Bone marrow (tissue), 2 donors: ENCODE results near the gene UBE2L3.
"Not testable (repeated sequence)": the region's sequence is repeated elsewhere in the genome, so short reads cannot be mapped to it uniquely, and the experiment has no call there.

Experiments used
- DNase-seq, 2 donors: peaks; one replicate each; lab custom pipeline; 2025; lab: John Stamatoyannopoulos, UW

The UBE2L3 gene

GRCh38 chr22:21628386-21629254, 61.1 kb downstream of the UBE2L3 start:
- no peak for DNase-seq

DNA sequence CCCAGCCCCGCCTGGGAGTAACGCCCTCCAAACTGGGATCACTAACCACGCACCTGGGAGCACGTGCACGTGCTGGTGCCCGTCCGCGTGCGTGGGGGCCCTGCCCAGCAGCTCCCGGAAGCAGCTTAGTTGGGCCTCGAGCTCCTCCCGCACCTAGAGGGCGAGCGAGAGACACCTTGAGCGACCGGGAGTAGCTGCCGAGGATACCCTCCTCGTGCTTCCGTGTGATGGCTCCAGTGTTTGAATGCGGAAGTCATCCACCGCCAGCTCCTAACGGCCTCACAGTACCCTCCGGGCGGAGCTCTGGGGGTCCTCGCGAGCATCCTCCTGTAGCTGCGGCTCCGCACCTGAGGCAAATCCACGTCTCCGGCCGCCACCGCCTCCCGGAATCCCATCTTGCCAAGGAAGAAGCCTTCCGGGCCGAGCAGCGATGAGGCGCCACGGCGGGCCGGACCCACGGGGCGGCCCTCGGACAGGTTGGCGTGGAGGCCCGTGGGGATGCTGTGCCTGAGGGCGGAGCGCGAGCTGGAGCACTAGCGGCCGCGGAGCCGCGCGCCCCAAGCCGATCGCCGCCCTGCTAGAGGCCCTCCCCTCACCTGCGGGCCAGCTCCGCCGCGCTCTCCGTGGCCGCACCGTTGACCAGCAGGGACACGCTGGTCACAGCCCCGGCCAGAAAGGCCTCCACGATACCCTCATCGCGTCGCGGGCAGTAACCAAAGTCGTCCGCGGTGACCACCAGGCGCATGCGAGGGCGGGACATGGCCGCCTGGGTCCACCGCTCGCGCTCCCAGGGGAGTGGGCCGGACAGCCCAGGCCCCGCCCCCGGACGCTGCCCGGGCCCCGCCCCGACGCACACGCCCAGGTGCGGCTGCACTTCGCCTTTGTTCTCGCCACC, 62.0 kb downstream of the UBE2L3 start, which contains the start of gene YDJC:
Gene YDJC (minus strand): TSS at position 768 of the 895 bp plus-strand sequence. CDS start 8 bp downstream, at position 760.
- DNase-seq: peak; percentile 67 to 79

DNA sequence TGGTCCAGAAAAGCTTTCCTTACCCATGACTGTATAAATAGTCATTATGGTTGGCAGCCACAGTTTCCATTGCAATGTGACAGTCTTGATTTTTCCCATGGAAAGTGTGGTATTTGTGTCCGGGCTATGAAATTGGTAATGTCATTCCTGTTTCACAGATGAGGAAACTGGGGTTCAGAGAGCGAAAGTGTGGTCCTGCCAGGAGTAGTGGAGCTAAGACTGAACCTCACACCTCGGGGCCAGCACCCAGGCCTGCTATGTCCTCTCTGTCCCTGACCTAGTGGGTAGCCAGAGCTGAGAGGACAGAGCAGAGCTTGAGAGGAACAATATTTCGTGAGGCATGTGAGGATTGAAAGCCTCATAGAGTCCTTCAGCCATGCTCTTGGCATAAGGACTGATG, 63.5 kb downstream of the UBE2L3 start:
- DNase-seq: no peak

DNA sequence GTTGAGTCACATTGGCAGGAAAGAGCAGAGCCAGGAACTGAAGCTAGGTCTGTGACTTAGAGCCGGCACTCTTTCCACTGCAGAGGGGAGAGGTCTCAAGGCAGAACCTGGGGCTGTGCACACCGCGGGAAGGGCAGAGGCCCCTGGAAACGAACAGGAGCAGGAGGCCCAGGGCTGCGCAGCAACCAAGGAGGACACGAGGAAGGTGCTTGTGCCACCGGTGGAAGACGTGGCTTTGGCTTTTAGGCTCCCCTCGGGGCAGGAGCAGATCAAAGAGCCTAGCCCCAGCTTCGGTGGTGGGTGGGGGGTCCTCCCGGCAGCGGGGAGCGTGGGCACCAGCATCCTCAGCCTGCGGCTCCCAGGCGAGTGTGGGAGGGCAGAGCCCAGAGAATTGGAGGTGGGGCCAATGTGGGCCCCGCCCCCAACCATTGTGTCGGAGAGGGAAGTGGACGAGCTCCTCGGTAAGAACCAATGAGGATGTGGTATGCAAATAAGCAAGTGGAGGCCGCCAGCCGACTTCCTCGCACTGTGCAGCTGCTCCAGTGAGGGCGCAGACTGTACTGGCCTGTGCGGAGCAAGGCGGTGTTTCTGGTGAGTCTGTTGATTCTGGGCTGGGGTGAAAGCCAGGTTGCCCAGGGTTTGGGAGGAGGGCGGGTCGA, 64.9 kb downstream of the UBE2L3 start, which contains the start of gene CCDC116:
Gene CCDC116 (plus strand): TSS at position 524 of the 659 bp plus-strand sequence. CDS start 422 bp downstream, outside the sequence.
- no peak for DNase-seq

DNA sequence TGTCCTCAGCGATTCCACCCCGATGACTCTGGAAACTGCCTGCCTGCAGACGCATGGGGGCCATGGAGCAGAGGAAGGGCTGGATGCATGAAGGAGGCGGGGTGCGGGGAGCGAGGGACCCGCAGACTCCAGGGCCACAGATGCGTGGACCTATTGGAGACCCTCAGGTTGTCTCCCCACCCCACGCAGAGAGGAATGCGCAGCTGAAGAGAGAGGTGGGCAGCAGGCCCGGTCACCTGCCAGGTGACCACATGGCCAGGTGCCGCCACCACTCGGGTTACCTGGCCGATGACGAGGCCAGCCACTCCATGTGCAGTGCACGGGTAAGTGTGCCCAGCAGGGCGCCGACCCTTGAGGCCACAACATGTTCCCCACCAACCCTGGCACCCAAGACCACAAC, 65.4 kb downstream of the UBE2L3 start:
- DNase-seq: no peak

GRCh38 chr22:21633481-21633880, 66.0 kb downstream of the UBE2L3 start:
- DNase-seq: no peak

- no peak for DNase-seq
These were observed 66.6 kb downstream of the UBE2L3 start for GRCh38 chr22:21634081-21634480.

- no peak for DNase-seq
These were observed 67.3 kb downstream of the UBE2L3 start for GRCh38 chr22:21634844-21635243.

DNA sequence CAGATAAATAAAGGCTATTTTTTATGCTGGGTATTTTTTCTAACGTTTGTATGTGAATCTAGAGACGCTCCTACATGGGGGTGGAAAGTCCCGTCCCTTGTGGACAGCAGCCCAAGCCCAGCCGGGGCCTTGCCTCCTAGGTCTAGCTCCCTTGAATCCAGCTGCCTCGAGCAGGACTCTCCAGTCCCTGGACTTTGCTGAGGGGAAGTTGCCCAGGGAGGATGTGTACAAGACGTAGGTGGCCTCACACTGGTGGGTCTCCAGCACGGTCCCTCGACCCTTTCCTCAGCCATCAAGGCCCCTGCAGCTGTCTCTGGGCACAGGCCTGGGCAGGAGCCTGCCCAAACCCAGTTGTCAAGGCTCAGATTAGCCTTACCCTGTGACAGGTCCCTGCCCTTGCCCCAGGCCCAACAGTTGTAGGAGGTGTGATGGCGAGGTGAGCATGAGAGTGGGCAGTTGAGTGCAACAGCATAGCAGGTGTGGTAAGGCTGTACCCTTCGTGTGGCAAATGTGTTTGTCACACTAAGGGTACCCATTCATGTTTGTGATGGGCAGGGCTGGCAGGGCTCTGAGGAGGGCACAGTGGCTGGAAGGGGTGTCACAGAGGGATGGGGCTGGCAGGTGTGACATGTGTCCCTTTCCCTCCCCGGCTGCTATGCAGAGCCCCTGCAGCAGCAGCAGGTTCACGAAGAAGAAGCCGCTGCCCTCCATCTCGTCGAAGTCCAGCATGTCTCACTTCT, 68.4 kb downstream of the UBE2L3 start:
- DNase-seq: no peak

GRCh38 chr22:21636629-21637218, 69.2 kb downstream of the UBE2L3 start:
- no peak for DNase-seq

- DNase-seq: not testable (repeated sequence)
These were observed 69.9 kb downstream of the UBE2L3 start for GRCh38 chr22:21637450-21637849.

DNA sequence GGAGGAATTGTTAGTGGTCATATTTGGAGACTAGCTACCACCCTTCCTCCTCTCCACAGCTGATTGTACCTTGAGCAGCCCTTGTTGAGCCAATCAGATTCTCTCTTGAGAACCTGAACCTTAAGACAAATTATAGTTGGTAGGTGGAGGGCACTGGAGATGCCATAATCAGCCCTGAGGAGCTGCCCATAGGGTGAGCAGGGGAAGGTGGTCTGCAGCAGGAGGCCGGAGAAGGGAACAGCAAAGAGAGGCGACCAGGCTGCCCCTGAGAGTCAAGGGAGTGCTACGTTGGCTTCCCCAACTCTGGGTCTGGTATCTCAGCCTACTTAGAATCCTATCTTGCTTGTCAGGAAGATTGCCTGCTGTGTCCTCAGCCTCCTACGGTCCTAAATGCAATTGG, 71.8 kb downstream of the UBE2L3 start:
- DNase-seq: no peak

DNA sequence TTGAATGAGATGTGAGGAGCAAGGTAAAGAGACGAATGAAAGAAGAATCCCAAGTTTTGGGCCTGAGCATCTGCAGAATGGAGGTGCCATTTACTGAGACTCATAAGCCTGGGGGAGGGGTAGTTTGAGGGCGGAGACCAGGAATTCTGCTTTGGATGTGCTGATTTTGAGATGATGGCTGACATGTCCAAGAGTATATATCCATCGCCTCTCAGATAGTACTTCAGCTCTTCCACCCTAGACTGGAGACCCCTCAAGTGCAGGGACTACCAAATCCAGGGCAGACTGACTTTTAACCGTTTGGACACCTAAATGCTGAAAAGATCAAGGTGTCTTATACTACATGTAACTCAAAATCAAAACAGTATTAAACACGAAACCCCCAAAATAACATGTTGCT, 73.3 kb downstream of the UBE2L3 start:
- DNase-seq: no peak

DNA sequence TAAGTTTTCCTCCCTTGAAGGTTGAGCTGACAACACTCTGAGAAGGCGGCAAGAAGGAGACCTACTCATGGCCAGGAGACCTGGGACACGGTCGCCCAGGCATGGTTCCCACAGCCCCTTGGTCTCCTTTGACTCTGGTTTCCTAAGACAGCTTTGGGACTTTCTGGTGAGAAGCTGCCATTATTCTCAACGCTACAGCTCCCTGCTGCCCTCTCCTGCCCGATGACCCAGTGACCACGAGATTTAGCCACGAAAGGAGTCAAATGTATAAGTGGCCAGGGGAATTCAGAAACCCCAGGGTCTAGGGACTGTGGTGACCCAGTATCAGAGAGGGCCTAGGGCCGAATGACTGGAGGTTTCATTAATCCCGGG, 73.9 kb downstream of the UBE2L3 start:
- no peak for DNase-seq

DNA sequence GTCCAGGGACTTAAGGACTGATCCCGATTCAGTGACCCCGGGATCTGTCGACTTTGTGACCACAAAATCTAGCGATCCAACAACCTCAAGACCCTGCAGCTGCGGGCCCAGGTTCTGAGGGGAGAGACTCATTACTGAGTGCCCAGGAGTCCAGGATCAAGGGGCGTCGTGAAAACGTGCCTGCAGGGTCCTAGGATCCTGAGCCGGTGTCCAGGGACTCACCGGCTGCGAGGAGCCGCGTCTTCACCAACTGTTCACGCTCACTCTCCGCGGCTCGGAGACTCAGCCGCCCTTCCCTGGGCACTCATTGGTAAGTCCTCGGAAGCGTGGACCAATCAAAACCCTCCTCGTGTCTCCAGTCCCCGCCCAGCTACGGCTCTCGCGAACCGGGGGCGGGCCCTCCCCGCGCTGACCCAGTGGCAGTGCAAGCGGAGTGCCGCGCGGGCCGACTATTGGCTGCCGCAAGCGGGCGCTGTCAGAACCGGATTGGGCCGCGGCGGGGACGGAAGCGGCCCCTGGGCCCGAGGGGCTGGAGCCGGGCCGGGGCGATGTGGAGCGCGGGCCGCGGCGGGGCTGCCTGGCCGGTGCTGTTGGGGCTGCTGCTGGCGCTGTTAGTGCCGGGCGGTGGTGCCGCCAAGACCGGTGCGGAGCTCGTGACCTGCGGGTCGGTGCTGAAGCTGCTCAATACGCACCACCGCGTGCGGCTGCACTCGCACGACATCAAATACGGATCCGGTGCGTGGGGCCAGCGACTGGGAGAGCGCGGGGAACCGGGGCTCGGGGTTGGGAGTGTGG, 74.5 kb downstream of the UBE2L3 start, which contains the start of gene SDF2L1:
Gene SDF2L1 (plus strand): TSS at position 514 of the 795 bp plus-strand sequence. CDS start 35 bp downstream, at position 549.
- DNase-seq: peak; percentile 88 to 95

DNA sequence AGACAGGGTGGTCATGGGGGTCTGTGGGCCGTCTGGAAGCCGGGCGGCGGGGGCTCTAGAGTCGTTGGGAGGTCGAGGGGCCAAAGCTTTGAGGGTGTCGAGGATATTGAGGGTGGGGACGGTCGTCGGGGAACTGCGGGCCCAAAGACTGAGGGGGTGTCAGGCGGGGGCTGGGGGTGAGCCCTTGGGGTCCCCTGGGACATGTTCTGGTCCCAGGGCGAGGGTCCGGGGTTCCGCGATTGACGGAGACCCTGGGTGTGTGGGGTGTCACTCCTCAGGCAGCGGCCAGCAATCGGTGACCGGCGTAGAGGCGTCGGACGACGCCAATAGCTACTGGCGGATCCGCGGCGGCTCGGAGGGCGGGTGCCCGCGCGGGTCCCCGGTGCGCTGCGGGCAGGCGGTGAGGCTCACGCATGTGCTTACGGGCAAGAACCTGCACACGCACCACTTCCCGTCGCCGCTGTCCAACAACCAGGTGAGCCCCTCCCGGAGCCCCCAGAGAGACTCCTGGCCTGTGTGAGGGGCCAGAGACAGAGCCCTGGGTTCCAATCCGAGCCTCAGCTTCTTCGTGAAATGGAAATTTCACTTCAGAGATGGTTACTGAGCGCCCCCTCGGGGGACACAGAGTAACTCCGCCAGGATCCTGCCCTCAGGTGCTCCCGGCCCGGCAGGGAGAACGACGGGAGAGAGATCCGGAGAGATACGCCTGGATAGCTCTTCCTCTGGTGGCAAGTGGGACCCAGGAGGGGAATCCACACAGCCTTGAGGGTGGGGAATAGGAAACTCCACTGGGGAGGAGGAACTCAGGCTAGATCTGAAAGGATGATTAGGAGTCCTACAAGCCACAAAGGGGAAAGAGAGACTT, 75.3 kb downstream of the UBE2L3 start:
- DNase-seq: peak; percentile 25 to 27

GRCh38 chr22:21643533-21644357, 76.2 kb downstream of the UBE2L3 start:
- no peak for DNase-seq

- not testable (repeated sequence) for DNase-seq
These were observed 78.0 kb downstream of the UBE2L3 start for GRCh38 chr22:21645513-21645912.
